Measurements from ENCODE around the gene PRRT2. TPM values are rescaled to one million over a fixed set of nuclear protein-coding genes. Genes with fewer than 3 reads are reported as not detected.

Gene PRRT2
- total RNA-seq, 4 donors from 2014 or later: 1.1 to 6.8 (median 3.7) TPM; not detected in 1

GRCh38 chr16:29857133-29857760 lies 45.3 kb downstream of the PRRT2 start:
- H3K9me3 ChIP-seq: no peaks in the 10 kb centered on the region
- no peak for TF ChIP-seq POLR2A (IDR thresholded peaks at IDR 0.05)
- TF ChIP-seq EP300 (IDR thresholded peaks at IDR 0.05): no peak
- no peak for TF ChIP-seq POLR2AphosphoS5 (IDR thresholded peaks at IDR 0.05)
- TF ChIP-seq CTCF (IDR thresholded peaks at IDR 0.05): no peak
- H3K27ac ChIP-seq: no peak overlapping the region
- H3K27me3 ChIP-seq: no peaks in the 10 kb centered on the region
- 68% methylated on average over 7 of the region's 7 CpGs for WGBS
- peaks cover 24% of the 10 kb centered on the region for H3K4me1 ChIP-seq
- DNase-seq (ENCODE audit: low spot score in 2 of 2): no peak
- H3K4me3 ChIP-seq: no peak overlapping the region
- H3K36me3 ChIP-seq: peaks cover 31% of the 10 kb centered on the region

GRCh38 chr16:29858149-29858849 lies 46.3 kb downstream of the PRRT2 start:
- no peak for DNase-seq (ENCODE audit: low spot score in 2 of 2)
- H3K4me3 ChIP-seq: no peak overlapping the region
- H3K36me3 ChIP-seq: peaks cover 31% of the 10 kb centered on the region
- H3K4me1 ChIP-seq: peaks cover 26% of the 10 kb centered on the region
- no peak overlapping the region for H3K27ac ChIP-seq
- no peaks in the 10 kb centered on the region for H3K9me3 ChIP-seq
- TF ChIP-seq POLR2AphosphoS5 (IDR thresholded peaks at IDR 0.05): no peak
- no peak for TF ChIP-seq POLR2A (IDR thresholded peaks at IDR 0.05)
- no peak for TF ChIP-seq CTCF (IDR thresholded peaks at IDR 0.05)
- no peak for TF ChIP-seq EP300 (IDR thresholded peaks at IDR 0.05)
- WGBS: 76% methylated on average over 10 of the region's 10 CpGs
- no peaks in the 10 kb centered on the region for H3K27me3 ChIP-seq

- Histone ChIP-seq H3K27ac (no peak overlapping the region), H3K9me3 (no peaks in the 10 kb centered on the region)
- WGBS: 93% methylated on average over 12 of the region's 19 CpGs
Measured at GRCh38 chr16:29858974-29859373, 47.0 kb downstream of the PRRT2 start.

GRCh38 chr16:29860218-29860617 lies 48.2 kb downstream of the PRRT2 start:
- Histone ChIP-seq H3K4me3 (no peak overlapping the region), H3K36me3 (peaks cover 31% of the 10 kb centered on the region), H3K27me3 (no peaks in the 10 kb centered on the region), H3K4me1 (peaks cover 30% of the 10 kb centered on the region), H3K9me3 (no peaks in the 10 kb centered on the region), H3K27ac (no peak overlapping the region)
- DNase-seq (ENCODE audit: low spot score in 2 of 2): no peak
- 92% methylated on average over 9 of the region's 9 CpGs for WGBS
- TF ChIP-seq EP300 (IDR thresholded peaks at IDR 0.05): no peak

More at GRCh38 chr16:29858974-29859373, 47.0 kb downstream of the PRRT2 start:
- H3K27me3 ChIP-seq: no peaks in the 10 kb centered on the region
- peaks cover 31% of the 10 kb centered on the region for H3K36me3 ChIP-seq
- DNase-seq (ENCODE audit: low spot score in 2 of 2): no peak
- TF ChIP-seq POLR2A (IDR thresholded peaks at IDR 0.05) (no peak), POLR2AphosphoS5 (IDR thresholded peaks at IDR 0.05) (no peak), EP300 (IDR thresholded peaks at IDR 0.05) (no peak), CTCF (IDR thresholded peaks at IDR 0.05) (no peak)
- H3K4me3 ChIP-seq: no peak overlapping the region
- H3K4me1 ChIP-seq: peaks cover 30% of the 10 kb centered on the region

- Histone ChIP-seq H3K4me3 (peak overlapping the region; percentile 90), H3K36me3 (peaks cover 31% of the 10 kb centered on the region), H3K27ac (peak overlapping the region; percentile 90), H3K27me3 (no peaks in the 10 kb centered on the region), H3K9me3 (no peaks in the 10 kb centered on the region), H3K4me1 (peaks cover 22% of the 10 kb centered on the region)
- 2% methylated on average over 14 of the region's 27 CpGs for WGBS
- TF ChIP-seq POLR2A (IDR thresholded peaks at IDR 0.05): no peak
- TF ChIP-seq CTCF (IDR thresholded peaks at IDR 0.05): no peak
- TF ChIP-seq POLR2AphosphoS5 (IDR thresholded peaks at IDR 0.05): no peak
- no peak for TF ChIP-seq EP300 (IDR thresholded peaks at IDR 0.05)
- DNase-seq (ENCODE audit: low spot score in 2 of 2): no peak
Measured at GRCh38 chr16:29862383-29862883, 50.4 kb downstream of the PRRT2 start.
